Gastrocnemius medialis (tissue), 4 donors: ENCODE measurements around the gene ZNF423. TPM values are rescaled to one million over a fixed set of nuclear protein-coding genes. Genes with fewer than 3 reads are reported as not detected.

Experiments
- ATAC-seq, 2 donors: fragments of 150-250 bp; one replicate each; pipeline ENCODE4 v1.9.1; 2016
- DNase-seq, 2 donors: peaks; one replicate each; pipeline ENCODE4 v3.0.0-alpha.2; 2019
- H3K27ac ChIP-seq, 4 donors: fragments of 200-600 bp; sonication (generic); 1 replicate in 1 of 4; 2 replicates in 3 of 4; pipeline ENCODE4 v1.5.1; 2016 to 2018; ENCODE audit warnings: mild to moderate bottlenecking in 2 of 4, moderate library complexity in 1 of 4
- H3K27me3 ChIP-seq, 3 donors: fragments of 200-600 bp; sonication (generic) in 2 of 3; 1 replicate in 1 of 3; 2 replicates in 2 of 3; pipeline versions ENCODE4 v1.5.1 to v1.6.0; 2016 to 2019; ENCODE audit warnings: mild to moderate bottlenecking in 1 of 3, moderate library complexity in 1 of 3
- H3K36me3 ChIP-seq, 2 donors: fragments of 200-600 bp; sonication (generic) in 1 of 2; one replicate each; pipeline ENCODE4 v1.5.1; 2017 to 2018
- H3K4me1 ChIP-seq, 2 donors: fragments of 200-600 bp; sonication (generic) in 1 of 2; one replicate each; pipeline ENCODE4 v1.5.1; 2016 to 2017; ENCODE audit warnings: mild to moderate bottlenecking in 2 of 2
- H3K4me3 ChIP-seq, 4 donors: fragments of 200-600 bp; sonication (generic) in 3 of 4; 1 replicate in 1 of 4; 2 replicates in 3 of 4; pipeline ENCODE4 v1.5.1; 2016 to 2019; ENCODE audit warnings: mild to moderate bottlenecking in 2 of 4
- H3K9me3 ChIP-seq, 3 donors: fragments of 200-600 bp; sonication (generic) in 2 of 3; 1 replicate in 1 of 3; 2 replicates in 2 of 3; pipeline ENCODE4 v1.5.1; 2016 to 2019
- CTCF ChIP-seq, 5 experiments: fragments of 450-650 bp in 3 of 5; fragments of 200-600 bp in 2 of 5; sonication (generic) in 2 of 5; IDR thresholded peaks in 4 of 5; conservative IDR thresholded peaks in 1 of 5; 1 replicate in 4 of 5; 2 replicates in 1 of 5; pipeline ENCODE4 v1.5.1; 2016 to 2019; ENCODE audit warnings: antibody characterized with exemption in 5 of 5, mild to moderate bottlenecking in 3 of 5, moderate library complexity in 3 of 5
- POLR2A ChIP-seq, 2 donors: fragments of 450-650 bp; IDR thresholded peaks; one replicate each; pipeline ENCODE4 v1.6.1; 2017; ENCODE audit warnings: antibody characterized with exemption in 2 of 2, mild to moderate bottlenecking in 2 of 2, moderate library complexity in 2 of 2
- in situ Hi-C, 4 donors: fragments of 200-750 bp; cut with MboI; loops; one replicate each; pipeline versions ENCODE4 v1.15.0 to v1.8.0; 2017; ENCODE audit warnings: low sequenced_read_pairs in 4 of 4
- intact Hi-C: fragments of 100-400 bp; cut with DNase I; formaldehyde crosslinking; loops from one replicate; pipeline ENCODE4 v1.15.1; 2023; ENCODE audit warnings: low total_unique reads
- total RNA-seq, 4 donors: library from RNA; depleted of rRNA; stranded (reverse); fragments of >200 nt; gene quantifications; one replicate each; pipeline versions ENCODE4 v1.1.0 to v1.2.3, GENCODE V29; 2016

Gene ZNF423
- total RNA-seq, 4 donors from 2014 or later = 8.4 to 15.8 (median 12.5) TPM

GRCh38 chr16:49659356-49659755 lies 196.6 kb downstream of the ZNF423 start:
- DNase-seq (no peak), ATAC-seq (no peak)
- H3K4me3 ChIP-seq = no peak overlapping the region
- H3K36me3 ChIP-seq = no peaks in the 10 kb centered on the region
- TF ChIP-seq POLR2A (IDR thresholded peaks at IDR 0.05) (no peak), CTCF (IDR thresholded peaks at IDR 0.05 in 4 of 5, conservative IDR thresholded peaks at IDR 0.05 in 1 of 5) (no peak)
- no peak overlapping the region for H3K27ac ChIP-seq
- H3K9me3 ChIP-seq = no peaks in the 10 kb centered on the region
- intact Hi-C loops (no loop called here), in situ Hi-C loops (no loop called here)
- H3K27me3 ChIP-seq = no peaks in the 10 kb centered on the region
- H3K4me1 ChIP-seq = peaks cover 30 to 32% of the 10 kb centered on the region in 2 donors

DNA sequence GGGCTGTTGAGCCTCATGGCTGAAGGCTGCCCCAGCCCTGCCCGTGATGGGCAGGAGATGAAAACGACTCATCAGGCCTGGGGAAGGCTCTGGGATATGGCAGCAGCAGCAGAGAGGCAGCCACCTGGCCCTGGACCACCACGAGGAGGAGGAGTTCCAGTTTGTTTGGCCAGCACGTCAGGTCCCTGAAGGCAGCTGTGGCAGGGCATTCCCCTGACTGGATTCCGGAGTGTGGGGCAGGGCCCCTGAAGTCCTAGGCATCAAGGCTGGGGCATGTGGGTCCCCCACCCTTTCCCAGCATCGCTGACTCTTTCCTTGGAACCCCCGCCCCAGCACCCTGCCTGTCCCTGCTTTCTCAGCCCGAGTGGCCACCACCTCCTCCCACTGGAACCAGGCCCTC lies 197.4 kb downstream of the ZNF423 start:
- Histone ChIP-seq H3K27me3 (no peaks in the 10 kb centered on the region), H3K27ac (no peak overlapping the region), H3K4me1 (peaks cover 22 to 27% of the 10 kb centered on the region in 2 donors), H3K9me3 (no peaks in the 10 kb centered on the region), H3K4me3 (no peak overlapping the region), H3K36me3 (no peaks in the 10 kb centered on the region)
- in situ Hi-C loops (no loop called here), intact Hi-C loops (no loop called here)
- DNase-seq = no peak
- no peak for TF ChIP-seq CTCF (IDR thresholded peaks at IDR 0.05 in 4 of 5, conservative IDR thresholded peaks at IDR 0.05 in 1 of 5)
- no peak for TF ChIP-seq POLR2A (IDR thresholded peaks at IDR 0.05)
- ATAC-seq = no peak

- Histone ChIP-seq H3K9me3 (no peaks in the 10 kb centered on the region), H3K4me3 (no peak overlapping the region), H3K27ac (no peak overlapping the region), H3K4me1 (peaks cover 16 to 20% of the 10 kb centered on the region in 2 donors), H3K27me3 (no peaks in the 10 kb centered on the region), H3K36me3 (no peaks in the 10 kb centered on the region)
- TF ChIP-seq POLR2A (IDR thresholded peaks at IDR 0.05) = no peak
- no peak for TF ChIP-seq CTCF (IDR thresholded peaks at IDR 0.05 in 4 of 5, conservative IDR thresholded peaks at IDR 0.05 in 1 of 5)
- intact Hi-C loops = no loop called here
- ATAC-seq (no peak), DNase-seq (no peak)
- in situ Hi-C loops = no loop called here
These were observed 198.0 kb downstream of the ZNF423 start for GRCh38 chr16:49657736-49658465.

GRCh38 chr16:49654425-49654824 lies 201.5 kb downstream of the ZNF423 start:
- Histone ChIP-seq H3K4me3 (no peak overlapping the region), H3K9me3 (no peaks in the 10 kb centered on the region), H3K27me3 (no peaks in the 10 kb centered on the region), H3K27ac (no peak overlapping the region), H3K36me3 (no peaks in the 10 kb centered on the region), H3K4me1 (no peaks in the 10 kb centered on the region)
- ATAC-seq (no peak), DNase-seq (no peak)
- TF ChIP-seq CTCF (IDR thresholded peaks at IDR 0.05 in 4 of 5, conservative IDR thresholded peaks at IDR 0.05 in 1 of 5) (no peak), POLR2A (IDR thresholded peaks at IDR 0.05) (no peak)
- in situ Hi-C loops (no loop called here), intact Hi-C loops (no loop called here)

- no peaks in the 10 kb centered on the region for H3K36me3 ChIP-seq
- H3K27me3 ChIP-seq = no peaks in the 10 kb centered on the region
- H3K27ac ChIP-seq = no peak overlapping the region
- no peak for ATAC-seq
- H3K4me1 ChIP-seq = no peaks in the 10 kb centered on the region
- H3K9me3 ChIP-seq = no peaks in the 10 kb centered on the region
- H3K4me3 ChIP-seq = no peak overlapping the region
- intact Hi-C loops = no loop called here
- no peak for DNase-seq
- in situ Hi-C loops = no loop called here
- TF ChIP-seq POLR2A (IDR thresholded peaks at IDR 0.05) (no peak), CTCF (IDR thresholded peaks at IDR 0.05 in 4 of 5, conservative IDR thresholded peaks at IDR 0.05 in 1 of 5) (no peak)
These were observed 202.3 kb downstream of the ZNF423 start for GRCh38 chr16:49653577-49653976.
